ENCODE data around the gene KRTAP10-2.

- TF ChIP-seq TAF1 (IDR thresholded peaks at IDR 0.05; ENCODE audit: borderline replicate concordance, low read depth, low read length) (no peak), POLR2A (IDR thresholded peaks at IDR 0.05; ENCODE audit: low read depth, low read length) (no peak), POLR2AphosphoS5 (IDR thresholded peaks at IDR 0.05; ENCODE audit: low read depth, low read length) (no peak)
Observed at GRCh38 chr21:44534688-44535087, 16.6 kb downstream of the KRTAP10-2 start.
